Measurements from ENCODE around the gene ZDHHC4.
"Not testable (repeated sequence)": the region's sequence is repeated elsewhere in the genome, so short reads cannot be mapped to it uniquely, and the experiment has no call there.

The ZDHHC4 gene

DNA sequence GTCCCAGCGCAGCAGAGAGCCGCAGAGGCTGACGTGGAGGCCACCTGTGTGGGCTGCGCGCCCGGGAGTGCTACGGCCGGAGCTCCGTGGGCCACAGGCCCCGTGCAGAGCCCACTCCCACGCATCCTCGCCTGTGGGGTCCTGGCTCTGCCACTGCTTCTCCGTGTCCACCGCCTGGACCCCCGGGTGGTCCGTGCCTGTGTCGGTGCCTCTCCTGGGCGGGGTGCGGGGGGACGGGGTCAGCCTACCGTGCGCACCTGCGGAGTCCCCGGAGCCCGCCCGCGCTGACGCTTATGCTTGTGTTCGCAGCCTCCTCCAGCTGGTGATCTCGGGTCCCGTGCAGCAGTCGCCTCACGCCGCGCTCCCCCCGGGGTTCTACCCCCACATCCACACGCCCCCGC is 30.4 kb downstream of the ZDHHC4 start:
- DNase-seq: no peak

DNA sequence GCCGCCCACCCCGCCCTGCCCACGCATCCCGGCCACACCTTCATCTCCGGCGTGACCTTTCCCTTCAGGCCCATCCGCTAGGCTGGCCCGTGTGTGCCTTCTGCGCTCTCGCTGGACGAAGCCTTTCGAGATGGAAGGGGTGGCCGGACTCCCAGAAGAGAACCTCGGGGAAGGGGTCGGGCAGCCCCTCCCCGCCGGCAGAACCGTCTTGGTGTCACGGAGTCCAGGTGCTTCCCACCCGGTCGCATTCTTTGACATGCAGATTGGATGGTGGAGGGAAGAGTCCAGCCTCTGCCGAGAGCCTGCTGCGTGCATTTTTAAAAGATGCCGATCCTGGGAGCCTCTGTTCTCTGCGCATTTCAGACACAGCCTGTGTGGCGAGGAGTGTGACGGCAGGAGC is 30.8 kb downstream of the ZDHHC4 start:
- no peak for DNase-seq

DNA sequence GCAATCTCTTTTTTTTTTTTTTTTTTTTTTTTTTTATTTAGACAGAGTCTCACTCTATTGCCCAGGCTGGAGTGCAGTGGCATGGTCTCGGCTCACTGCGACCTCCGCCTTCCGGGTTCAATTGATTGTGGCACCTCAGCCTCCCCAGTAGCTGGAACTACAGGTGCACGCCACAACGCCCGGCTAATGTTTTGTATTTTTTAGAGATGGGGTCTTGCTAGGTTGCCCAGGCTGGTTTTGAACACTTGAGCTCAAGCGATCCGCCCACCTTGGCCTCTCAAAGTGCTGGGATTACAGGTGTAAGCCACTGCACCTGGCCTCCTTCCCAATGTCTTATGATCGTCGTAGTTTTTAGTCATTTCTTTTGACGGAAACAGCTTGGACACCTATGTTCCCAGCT is 31.5 kb downstream of the ZDHHC4 start:
- DNase-seq: no peak

DNA sequence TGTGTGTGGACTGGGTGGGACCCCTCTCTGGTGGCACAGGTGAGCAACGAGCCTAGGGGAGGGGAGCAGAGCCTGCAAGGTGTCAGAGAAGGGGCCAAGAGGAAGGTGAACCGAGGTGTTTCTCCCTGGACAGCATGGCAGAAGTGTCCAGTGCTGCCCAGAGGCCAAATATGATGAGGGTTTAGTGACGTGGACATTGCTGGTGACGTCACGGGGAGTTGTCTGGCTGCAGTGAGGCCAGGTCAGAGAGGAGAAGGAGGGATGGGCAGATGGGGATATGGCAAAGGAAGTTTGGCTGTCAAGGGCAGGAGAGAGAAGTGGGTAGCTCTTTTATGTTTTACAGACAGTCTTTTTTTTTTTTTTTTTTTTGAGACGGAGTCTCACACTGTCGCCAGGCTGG is 35.6 kb downstream of the ZDHHC4 start:
- no peak for DNase-seq

DNA sequence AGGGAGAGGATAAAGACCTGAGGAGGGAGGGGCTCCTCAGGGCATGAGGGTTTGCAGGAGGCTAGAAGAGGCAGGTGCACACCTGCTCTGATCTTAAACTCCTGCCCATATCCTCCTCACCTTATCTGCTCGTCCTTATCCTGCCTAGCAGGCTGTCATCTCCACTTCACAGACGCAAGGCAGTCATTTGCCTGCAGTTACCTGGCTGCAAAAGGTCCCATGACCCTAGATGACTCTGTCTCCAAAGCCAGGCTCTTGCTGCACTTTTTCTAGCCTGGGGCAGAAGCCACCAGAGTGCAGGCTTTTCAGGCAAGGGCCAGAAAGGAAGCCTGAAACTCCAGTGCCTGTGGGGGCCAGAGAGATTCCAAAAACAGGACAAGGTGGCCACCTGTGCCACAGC is 36.5 kb downstream of the ZDHHC4 start:
- DNase-seq: no peak

DNA sequence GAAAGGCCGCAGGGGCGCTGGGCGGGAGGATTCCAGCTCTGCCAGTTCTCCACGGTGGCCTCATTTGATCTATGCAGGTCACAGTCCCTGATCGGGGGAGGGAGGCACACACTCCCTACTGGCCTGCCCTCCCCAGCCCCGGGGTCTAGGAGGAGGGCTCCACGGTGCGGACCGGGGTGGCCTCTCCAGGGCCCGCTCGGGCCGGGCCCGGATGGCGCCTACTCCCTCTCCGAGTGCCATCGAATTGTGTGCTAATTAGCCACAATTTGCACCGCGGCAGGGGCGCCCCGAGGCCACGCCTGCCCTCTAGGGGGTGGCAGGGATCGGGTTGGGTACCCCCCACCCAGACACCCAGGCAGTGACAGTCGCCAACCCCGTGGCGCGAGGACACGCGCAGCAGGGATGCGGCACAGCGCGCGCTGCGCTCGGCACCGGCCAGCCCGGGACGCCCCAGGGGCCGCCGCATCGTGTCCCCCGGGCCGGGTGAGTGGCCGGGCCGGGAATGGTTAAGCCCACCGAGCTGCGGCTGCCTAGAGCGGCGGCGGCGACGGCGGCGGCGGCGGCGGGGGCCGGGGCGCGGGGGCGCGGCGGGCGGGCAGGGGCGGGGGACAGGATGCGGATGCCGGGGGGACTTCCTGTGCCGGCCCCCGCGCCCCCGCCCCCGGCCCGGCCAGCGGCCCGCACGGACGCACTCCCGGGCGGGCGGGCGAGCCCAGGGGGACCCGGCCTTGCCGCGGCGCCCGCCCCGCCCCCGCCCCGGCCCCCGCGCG is 37.9 kb downstream of the ZDHHC4 start, which contains the start of gene ZNF853:
ZNF853 (plus strand) TSS at position 658 of the 770 bp plus-strand sequence. CDS start 565 bp downstream, outside the sequence.
- DNase-seq: no peak

DNA sequence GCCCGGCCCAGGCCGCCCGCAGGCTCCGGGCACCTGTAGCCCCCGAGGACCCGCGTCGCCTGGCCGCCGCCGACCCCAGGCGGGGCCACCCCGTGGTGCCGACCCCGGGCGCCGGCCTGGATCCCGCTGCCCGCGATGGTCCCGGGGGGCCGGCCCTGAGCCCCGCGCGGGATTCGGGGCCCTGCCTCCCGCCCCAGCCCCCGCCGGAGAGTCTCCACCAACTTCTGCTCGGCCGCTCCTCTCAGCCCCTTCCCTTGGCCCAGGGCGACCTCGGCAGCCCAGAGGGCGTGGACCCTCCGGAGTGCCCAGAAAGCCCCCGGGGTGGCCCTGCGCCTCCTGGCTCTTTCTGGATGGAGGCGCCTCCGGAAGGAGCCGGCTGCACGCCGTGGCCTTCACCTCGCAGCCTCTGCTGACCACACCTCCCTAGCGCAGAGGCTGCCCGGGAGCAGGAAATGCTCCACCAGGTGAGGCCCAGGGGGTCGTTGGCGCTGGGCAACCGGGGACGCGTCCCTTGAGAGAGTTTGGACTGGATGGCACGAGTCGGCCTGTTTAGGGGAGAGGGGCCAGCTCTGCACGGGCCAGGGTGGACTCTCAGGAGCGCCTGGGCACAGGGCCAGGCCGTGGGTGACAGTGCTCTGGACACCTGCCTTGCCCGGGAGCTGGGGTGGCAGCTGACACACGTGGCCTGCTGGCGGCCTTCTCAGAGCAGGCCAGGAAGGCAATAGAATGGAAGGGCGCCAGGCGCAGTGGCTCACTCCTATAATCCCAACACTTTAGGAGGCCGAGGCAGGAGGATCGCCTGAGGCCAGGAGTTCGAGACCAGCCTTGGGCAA is 38.7 kb downstream of the ZDHHC4 start:
- no peak for DNase-seq

DNA sequence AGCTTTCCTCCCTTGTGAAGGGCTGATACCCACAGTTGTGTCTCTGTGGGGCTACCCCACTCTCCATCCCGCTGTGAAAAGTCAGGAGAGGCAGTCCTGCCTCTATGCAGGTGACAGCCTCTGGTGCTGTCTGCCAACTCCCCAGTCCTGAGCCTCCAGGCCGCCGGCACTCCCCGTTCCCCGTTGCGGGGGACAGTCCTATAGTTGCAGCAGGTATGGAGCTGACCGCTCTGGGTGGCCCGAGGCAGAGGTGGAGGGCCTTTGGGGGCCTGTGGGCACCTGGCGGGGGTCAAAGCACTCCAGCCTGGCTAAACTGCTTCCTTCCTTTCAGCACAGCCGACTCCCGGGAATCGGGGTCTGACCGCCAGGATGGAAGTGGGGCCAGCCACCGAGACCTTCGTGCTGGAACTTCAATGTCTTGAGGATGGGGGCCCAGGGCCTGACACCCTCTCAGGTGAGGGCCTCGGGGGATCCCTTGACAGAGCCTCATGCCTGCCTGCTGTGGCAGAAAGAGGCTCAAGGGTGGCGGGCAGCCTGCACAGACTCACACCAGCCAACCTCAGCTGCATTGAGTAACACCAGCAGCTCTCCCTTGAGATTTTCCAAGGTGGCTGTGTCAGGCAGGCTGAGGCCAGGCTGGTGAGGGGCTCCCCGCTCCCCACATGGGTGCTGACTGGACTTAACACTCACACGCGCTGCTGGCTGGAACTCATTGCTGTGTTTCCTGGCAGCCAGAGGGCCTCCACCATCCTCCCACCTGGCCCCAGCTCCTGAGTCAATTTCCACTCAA is 39.8 kb downstream of the ZDHHC4 start:
- DNase-seq: no peak

DNA sequence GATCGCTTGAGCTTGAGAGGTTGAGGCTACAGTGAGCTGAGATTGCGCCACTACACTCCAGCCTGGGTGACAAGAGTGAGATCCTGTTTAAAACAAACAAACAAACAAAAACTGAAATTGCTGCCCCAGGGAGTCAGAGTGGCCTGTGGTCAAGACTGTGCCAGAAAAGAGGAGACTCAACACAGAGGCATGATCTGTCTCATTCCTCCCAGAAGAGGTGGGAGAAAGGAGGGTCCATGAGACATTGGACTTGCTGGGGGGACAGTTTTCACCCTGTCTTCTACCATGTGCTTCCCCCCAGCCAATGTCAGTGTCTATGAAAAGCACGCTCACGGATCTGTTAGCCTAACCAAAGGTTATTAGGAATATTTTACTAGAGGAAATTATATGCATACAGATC is 41.4 kb downstream of the ZDHHC4 start:
- DNase-seq: no peak

DNA sequence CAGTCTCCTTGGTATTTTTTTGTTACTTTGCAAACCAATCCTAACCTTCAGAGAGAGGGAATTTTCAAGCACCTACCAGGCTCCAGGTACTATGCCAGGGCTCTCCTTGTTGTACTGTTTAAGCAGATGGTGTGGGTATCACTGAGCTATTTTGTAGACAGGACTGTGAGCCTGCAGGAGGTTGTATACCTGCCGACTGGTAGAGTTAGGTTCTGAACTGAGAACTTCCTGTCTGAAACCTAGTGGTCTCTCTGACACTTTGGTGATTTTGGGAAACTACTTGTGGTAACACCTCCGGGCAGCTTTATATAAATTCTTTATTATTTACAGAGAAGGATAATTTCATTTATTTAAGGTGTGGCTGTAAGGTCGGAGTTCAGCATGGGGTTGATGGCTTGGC is 42.7 kb downstream of the ZDHHC4 start:
- no peak for DNase-seq

DNA sequence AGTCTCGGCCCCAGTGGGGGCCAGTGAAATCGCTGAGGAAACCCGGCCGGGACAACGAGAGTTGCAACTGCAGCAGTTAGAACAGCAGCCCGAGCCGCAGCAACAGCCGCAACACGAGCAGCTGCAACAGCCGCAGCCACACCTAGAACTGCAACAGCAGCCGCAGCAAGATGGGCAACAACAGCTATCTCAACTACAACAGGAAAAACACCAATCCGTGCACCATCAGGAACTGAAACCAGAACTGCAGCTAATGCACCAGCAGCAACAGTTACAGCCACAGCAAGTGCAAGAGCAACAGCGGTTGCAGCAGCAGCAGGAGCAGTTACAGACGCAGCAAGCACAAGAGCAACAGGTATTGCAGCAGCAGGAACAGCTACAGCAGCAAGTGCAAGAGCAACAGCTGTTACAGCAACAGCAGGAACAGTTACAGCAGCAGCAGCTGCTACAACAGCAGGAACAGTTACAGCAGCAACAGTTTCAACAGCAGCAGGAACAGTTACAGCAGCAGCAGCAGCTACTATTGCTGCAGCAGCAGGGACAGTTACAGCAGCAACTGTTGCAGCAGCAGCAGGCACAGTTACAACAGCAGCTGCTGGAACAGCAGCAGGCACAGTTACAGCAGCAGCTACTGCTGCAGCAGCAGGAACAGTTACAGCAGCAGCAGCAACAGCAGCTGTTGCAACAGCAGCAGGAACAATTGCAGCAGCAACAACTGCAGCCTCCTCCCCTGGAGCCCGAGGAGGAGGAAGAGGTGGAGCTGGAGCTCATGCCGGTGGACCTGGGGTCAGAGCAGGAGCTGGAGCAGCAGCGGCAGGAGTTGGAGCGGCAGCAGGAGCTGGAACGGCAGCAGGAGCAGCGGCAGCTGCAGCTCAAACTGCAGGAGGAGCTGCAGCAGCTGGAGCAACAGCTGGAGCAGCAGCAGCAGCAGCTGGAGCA is 44.2 kb downstream of the ZDHHC4 start:
- DNase-seq: no peak

DNA sequence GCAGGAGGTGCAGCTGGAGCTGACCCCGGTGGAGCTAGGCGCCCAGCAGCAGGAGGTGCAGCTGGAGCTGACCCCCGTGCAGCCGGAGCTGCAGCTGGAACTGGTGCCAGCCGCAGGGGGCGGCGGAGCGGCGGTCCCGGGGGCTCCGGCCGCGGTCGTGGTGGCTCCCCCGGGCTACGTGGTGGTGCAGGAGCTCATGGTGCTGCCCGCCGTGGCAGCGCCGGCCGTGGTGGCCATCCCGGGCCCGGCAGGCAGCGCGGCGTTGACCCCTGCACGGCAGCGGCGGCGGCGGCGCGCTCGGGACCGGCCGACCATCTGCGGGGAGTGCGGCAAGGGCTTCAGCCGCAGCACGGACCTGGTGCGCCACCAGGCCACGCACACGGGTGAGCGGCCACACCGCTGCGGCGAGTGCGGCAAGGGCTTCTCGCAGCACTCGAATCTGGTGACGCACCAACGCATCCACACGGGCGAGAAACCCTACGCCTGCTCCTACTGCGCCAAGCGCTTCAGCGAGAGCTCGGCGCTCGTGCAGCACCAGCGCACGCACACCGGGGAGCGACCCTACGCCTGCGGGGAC is 45.0 kb downstream of the ZDHHC4 start:
- no peak for DNase-seq

DNA sequence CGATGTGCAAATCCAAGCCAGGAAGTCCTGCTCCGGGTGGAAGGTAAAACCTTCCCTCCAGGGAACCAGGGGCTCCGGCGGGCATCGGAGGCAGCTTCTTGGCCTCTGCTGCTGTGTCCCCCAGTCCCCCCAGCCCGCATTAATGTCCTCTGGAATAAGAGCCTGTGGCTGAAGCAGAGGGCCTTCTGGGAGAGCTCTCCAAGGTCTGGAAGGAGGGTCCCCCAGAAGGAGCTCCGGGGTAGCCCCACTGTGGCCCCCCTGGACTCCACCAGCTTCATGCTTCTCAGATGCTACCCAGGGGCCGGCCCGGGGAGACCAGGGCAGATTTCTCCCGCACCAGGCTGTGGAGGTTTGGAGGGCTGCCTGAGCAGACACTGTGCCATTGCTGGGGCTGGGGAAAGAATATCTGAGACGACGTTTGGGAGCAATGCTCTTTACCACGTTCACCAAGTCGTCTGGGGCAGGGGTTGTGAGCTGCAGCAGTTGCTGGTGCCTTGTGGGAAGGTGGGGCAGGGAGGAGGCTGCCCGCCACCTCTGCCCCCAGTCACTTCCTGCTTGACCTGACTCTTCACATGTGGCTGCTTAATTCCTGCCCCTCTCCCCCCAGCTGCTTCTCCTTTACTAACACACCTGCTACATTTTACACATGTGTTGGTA is 46.5 kb downstream of the ZDHHC4 start:
- DNase-seq: no peak

DNA sequence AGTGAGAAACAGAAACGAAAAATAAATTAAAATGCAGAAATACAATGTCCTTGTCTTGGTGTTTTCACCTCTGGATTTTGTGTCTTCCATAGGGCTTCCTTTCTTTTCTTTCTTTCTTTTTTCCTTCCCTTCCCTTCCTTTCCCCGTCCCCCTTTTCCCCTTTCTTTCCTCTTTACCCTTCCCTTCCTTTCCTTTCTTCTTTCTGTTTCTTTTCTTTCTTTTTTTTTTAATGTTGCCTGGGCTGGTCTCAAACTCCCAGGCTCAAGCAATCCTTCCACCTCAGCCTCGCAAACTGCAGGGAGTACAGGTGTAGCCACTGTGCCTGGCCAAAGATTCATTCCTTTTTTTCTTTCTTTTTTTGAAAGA is 47.0 kb downstream of the ZDHHC4 start:
- no peak for DNase-seq

DNA sequence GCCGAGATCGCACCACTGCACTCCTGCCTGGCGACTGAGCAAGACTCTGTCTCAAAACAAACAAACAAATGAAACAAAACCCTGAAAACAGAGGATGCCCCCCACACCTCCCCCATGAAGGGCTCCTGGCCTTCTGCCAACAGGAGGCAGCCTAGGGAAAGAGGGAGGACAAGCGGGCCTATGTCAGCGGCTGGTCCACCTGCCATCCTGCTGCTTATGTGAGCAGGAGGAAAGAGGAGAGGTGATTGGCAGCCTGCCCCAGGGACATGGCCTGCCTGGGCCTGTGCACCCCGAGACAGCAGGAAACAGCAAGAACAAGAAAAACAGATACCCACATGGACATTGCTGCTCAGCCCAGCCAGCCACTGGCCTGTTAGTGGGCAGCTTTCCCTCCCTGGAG is 50.8 kb downstream of the ZDHHC4 start:
- no peak for DNase-seq

DNA sequence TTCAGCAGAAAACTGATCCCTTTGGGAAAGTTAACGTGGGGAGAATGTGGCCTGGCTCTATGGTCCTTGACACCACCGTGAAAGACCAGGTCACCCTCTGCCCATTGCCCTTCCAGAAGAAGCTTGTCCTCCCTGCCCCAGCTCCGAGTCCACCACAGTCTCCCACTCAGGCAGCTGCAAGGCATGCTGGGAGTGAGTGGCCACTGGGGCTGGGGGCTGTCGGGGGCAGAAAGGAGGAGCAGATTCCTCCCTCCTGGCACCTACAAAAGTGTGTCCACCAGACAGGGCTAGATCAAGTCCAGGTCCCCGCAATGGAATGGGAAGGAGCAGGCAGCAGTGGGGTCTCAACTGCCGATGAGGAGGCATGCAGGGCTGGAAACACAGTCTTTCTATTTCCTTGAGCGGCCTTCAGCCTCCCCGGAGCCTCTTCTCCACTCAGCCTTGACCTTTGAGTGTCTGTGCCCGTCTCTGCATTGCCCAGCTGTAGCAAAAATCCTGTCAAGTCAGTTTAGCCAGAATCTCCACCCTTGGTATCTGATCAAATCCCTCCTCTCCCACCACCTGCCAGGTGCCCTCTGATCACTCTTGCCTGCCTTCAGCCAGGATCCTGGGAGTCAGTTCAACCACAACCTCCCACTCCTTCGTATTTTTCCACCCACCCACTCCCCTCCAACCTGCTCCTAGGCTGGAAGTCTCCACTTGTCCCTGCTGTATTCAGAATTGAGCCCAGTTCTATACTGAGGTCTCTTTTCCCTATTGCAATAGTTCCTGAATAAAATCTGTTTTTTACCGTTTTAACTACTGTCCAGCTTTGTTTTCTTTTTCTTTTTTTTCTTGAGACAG is 53.0 kb downstream of the ZDHHC4 start:
- no peak for DNase-seq

DNA sequence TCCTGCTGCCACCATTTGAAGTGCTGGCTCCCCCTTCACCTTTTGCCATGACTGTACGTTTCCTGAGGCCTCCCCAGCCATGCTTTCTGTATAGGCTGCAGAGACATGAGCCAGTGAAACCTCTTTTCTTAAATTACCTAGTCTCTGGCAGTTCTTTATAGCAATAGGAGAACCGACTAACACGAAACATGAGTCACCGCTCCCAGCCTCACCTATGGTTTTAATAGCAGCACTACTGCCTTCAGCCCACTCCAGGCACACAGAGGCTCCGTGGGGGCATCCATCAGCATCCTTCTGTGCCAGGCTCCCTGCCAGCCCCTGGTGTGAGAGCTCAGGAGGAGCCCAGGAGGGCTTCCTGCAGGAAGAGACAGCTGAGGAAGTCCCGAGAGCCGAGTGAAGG is 54.4 kb downstream of the ZDHHC4 start:
- no peak for DNase-seq

DNA sequence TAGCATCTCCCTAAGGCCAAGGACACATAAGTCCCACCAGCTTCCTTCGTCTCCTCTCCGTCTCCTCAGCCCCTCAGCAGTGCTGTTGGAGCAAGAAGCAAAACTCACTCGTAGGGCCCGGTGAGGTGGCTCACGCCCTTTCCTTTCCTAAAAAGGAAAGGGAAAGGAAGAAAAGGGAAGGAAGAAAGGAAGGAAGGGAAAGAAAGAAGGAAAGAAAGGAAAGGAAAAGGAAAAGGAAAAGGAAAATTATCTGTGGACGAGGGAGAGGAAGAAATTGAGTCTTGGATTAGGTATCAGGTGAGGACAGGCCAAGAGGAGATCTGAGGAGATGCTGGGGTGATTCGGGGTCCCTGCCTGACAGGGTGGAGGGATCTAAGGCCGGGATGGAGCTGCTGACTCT is 56.8 kb downstream of the ZDHHC4 start:
- no peak for DNase-seq

DNA sequence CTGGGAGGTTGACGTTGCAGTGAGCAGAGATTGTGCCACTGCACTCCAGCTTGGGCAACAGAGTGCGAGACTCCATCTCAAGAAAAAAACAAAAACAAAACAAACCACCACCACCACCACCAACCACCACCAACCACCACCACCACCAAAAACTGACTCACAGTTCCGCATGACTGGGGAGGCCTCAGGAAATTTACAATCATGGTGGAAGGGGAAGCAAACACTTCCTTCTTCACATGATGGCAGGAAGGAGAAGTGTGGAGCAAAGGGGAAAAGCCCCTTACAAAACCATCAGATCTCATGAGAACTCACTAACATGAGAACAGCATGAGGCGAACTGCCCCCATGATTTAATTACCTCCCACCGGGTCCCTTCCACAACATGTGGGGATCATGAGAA is 57.7 kb downstream of the ZDHHC4 start:
- not testable (repeated sequence) for DNase-seq
